IPS-18c (cell line): ENCODE data around the gene LMAN1L.

Experiments
- H3K4me3 ChIP-seq: 2 replicates; pipeline ENCODE4 v1.7.0; 2013; ENCODE audit warnings: low read depth, mild to moderate bottlenecking, low read length, moderate library complexity; ENCODE audit not compliant: insufficient read depth
- H3K9me3 ChIP-seq: one replicate; pipeline ENCODE4 v1.6.1; 2013; ENCODE audit warnings: mild to moderate bottlenecking, low read length, moderate library complexity; ENCODE audit not compliant: control insufficient read depth, insufficient read depth

The LMAN1L gene

DNA sequence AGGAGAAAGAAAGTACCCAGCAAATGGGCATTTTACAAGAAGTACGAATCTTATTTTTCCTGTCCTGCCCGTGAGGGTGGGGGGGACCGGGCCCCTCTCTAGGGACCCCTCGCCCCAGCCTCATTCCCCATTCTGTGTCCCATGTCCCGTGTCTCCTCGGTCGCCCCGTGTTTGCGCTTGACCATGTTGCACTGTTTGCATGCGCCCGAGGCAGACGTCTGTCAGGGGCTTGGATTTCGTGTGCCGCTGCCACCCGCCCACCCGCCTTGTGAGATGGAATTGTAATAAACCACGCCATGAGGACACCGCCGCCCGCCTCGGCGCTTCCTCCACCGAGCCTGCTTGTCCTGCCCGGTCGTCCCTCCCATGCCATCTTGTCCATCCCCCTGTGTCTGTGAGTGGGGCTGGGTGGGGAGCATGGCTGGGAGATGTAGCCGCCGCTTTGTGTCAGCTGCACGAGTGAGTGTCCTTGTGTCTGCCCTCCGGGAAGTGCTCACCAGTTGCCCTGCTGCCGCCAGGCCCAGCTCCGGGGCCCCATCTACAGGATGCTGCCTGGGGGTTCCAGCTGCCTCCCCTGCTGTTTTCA, 9.7 kb upstream of the LMAN1L start:
- H3K4me3 ChIP-seq: no peak overlapping the region
- peaks cover 2% of the 10 kb centered on the region for H3K9me3 ChIP-seq

DNA sequence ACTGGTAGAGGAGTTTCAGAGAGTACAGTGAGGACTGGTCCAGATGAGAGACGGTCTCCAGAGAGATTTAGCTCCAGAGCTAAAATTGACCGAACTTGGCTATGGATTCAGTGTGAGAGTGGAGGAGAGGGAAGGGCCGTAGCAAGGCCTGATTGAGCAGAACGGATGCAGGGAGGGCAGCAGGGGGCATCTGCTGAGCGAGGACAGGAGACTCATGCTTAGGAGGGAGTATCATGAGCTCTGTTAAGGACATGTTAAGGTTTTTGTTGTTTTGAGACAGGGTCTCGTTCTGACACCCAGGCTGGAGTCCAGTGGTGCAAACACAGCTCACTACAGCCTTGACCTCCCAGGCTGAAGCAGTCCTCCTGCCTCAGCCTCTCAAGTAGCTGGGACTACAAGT, 7.7 kb upstream of the LMAN1L start:
- H3K9me3 ChIP-seq: peaks cover 2% of the 10 kb centered on the region
- no peak overlapping the region for H3K4me3 ChIP-seq

DNA sequence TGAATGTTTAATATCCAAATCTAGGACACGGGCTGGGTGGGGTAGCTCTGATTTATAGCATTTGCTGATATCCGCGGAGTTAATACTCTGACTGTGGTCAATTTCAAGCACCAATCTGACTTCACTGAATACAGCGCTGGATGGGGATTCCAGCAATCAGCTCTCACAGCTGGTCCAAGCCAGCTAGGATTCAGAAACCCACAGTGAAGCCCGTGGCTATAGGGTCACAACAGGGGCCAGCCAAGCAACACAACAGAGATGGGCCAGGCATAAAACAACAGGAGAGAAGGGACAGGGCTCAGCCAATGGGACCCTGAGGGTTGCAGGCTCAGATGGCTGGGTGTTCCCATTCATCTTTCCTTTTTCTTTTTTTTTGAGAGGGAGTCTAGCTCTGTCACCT, 5.4 kb upstream of the LMAN1L start:
- Histone ChIP-seq H3K4me3 (no peak overlapping the region), H3K9me3 (peaks cover 2% of the 10 kb centered on the region)

DNA sequence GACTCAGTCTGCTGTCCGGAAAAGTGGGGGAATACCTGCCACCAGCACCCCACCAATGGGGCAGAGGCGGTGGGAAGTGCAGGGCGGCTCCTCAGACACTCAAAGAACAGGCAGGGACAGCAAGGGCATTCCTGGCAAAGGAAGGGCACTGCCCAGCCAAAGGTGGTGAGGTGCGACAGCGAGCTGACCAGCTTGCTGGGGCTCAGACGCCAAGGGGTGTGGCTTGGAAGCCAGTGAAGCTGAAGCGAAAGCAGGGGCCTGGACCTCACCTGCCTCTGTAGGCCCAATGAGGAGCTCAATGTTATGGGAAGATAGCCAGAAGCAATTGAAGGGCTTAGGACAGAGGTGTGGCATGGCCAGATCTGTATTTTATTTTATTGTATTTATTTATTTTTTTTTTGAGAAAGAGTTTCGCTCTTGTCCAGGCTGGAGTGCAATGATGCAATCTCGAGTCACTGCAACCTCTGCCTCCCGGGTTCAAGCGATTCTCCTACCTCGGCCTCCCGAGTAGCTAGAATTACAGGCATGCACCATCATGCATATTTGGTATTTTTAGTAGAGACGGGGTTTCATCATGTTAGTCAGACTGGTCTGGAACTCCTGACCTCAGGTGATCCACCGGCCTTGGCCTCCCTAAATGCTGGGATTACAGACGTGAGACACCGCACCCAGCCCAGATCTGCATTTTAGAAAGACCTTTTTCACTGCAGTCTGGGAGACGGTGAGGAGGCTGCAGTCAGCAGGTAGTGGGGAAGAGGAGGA, 4.4 kb upstream of the LMAN1L start:
- Histone ChIP-seq H3K9me3 (peaks cover 2% of the 10 kb centered on the region), H3K4me3 (no peak overlapping the region)

DNA sequence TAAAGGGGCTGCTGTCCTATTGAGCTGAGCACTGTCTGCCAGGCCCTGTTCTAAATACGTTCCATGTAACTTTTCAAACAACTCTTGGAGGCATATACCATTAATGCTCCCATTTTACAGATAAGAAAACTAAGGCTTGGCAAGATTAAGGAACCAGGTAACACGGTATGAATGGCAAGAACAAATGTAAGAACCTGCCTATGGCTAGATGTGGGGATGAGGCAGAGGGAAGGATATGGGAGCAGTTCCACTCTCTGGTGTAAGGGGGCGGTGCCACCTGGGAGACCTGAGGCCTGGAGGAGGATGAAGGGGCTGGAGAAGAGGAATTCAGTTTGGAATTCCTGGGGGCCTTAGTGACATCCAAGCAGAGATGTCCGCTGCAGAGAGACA, 3.8 kb upstream of the LMAN1L start:
- H3K4me3 ChIP-seq: no peak overlapping the region
- H3K9me3 ChIP-seq: peaks cover 2% of the 10 kb centered on the region

DNA sequence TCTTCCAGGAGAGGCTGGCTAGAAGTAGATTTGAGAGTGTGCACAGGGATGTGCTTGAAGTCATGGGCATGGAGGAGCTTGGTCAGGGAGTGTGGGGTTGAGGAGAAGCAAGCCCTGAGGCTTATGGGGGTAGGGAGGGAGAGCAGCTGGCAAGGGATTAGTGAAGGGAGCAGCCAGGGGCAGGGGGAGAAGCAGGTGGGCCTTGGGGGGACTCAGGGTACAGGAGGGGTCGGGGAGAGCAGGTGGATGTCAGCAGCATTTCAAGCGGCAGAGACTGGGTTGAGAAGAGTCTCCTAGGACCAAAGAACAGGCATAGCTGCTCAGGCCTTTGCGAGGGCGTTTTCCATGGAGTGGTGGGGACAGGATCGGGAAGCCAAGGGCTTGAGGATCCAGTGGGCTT, 3.4 kb upstream of the LMAN1L start:
- H3K4me3 ChIP-seq: no peak overlapping the region
- peaks cover 2% of the 10 kb centered on the region for H3K9me3 ChIP-seq

DNA sequence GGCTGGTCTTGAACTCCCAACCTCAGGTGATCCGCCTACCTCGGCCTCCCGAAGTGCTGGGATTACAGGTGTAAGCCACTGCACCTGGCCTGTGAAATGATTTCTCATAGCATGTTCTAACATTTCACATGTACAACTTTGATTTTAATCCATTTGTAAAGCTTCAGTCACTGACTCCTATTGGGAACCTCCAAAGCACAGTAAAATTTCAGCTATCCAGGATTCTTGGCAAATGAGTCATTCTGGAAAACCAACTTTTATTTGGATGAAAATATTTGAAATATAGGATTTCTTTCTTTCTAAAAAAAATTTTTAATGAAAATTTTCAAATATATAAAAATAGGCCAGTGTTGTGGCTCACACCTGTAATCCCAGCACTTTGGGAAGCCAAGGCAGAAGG, 2.7 kb upstream of the LMAN1L start:
- no peak overlapping the region for H3K4me3 ChIP-seq
- H3K9me3 ChIP-seq: peaks cover 2% of the 10 kb centered on the region

DNA sequence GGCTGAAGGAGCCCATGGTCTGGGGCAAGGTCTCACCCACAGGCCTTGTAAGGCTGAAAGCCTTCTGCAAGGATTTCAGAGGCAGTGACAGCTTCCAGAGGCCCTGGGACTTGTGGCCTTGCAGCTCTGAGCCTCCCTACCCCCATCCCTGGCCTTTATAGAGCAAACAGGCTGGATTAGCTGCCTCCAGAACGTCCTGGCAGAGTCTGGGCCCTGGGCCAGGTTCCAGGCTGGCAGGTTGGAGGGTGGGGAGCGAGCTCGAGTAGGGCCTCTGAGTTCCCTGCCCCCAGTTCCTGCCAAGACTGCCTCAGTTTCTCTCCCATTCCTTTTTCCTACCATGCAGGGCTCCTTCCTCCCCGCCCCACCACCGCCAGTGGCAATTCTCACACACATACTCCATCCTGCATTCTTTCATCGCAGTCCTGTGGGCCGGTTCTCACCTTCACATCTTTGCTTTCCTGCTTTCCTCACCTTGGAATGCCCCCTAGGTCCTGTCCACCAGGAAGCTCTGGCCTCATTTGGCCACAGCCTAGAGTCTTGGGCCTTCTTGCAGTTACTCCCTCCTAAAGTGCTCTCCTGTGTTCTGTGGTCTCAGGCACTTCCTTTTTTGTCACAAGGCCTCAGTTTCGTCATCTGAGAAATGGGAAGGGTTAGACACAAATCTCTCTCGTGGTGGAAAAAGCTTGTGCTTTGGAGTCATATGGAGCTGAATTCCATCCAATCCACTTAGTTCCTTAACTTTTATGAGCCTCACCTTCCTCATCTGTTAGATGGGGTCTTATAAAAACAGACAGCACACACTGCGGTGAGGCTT, 2.7 kb downstream of the LMAN1L start:
- Histone ChIP-seq H3K9me3 (peaks cover 2% of the 10 kb centered on the region), H3K4me3 (no peak overlapping the region)

DNA sequence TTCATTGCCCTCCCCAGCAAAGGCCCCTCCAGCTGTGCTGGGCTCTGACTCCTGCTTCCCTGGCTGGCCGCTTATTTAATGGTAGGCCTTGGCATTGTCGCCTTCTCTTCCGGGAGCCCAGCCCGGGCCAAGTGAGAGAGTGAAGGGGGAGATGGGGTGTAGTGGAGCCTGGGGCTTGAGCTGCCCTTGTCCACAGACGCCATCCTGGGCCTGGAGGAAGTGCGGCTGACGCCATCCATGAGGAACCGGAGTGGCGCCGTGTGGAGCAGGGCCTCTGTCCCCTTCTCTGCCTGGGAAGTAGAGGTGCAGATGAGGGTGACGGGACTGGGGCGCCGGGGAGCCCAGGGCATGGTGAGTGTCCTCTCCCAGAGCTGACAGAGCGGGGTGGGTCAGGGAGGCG, 3.3 kb downstream of the LMAN1L start:
- Histone ChIP-seq H3K4me3 (no peak overlapping the region), H3K9me3 (peaks cover 2% of the 10 kb centered on the region)

DNA sequence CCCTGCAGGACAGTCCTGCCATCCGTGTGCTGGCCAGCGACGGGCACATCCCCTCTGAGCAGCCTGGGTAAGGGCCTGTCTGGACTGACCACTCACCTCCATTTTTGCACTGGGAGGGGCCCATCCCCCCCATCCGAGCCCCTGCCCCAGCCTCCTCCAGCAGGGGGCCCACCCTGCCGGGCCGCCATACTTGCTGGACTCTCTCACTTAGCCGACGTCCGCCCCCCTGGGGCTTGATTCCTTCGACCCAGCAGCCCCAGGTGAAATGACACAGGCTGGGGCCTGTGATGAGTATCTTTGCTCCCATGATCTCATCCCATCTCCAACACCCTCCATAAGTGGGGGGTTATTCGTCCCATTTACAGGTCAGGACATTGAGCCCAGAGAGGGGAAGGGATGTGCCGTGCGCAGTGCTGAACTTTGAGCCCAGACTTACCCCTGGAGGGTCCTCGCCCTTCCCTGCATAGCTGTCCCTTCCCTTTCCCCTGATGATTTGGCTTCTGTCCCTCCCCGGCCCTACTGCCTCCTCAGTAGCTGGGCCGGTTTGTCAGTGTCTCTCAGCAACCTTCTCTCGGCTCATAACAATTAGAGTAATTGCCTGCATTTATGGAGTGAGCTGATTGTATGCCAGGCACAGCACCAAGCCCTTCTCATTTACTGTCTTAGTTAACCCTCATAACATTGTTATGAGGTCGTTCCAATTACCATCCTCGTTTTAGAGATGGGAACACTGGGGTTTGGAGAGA, 4.2 kb downstream of the LMAN1L start:
- H3K9me3 ChIP-seq: peaks cover 2% of the 10 kb centered on the region

DNA sequence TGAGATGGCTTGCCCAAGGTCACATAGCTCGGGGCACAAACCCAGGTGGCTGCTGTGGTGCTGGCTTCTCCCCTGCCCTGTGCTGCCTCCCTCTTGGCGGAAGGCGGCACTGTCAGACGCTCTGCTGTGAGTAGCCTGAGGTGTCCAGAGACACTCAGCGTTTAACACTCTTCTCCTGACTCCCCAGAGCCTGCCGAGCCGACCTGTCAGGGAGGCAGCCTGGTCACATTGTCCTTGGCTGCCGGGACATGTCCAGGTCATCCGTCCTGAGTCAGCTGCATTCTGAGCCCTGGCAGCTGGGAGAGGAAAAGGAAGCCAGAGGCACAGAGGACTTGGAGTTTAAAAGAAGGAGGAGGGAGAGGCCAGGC, 4.7 kb downstream of the LMAN1L start:
- Histone ChIP-seq H3K9me3 (peaks cover 2% of the 10 kb centered on the region), H3K4me3 (no peak overlapping the region)

More for the DNA sequence above, 4.2 kb downstream of the LMAN1L start:
- no peak overlapping the region for H3K4me3 ChIP-seq

DNA sequence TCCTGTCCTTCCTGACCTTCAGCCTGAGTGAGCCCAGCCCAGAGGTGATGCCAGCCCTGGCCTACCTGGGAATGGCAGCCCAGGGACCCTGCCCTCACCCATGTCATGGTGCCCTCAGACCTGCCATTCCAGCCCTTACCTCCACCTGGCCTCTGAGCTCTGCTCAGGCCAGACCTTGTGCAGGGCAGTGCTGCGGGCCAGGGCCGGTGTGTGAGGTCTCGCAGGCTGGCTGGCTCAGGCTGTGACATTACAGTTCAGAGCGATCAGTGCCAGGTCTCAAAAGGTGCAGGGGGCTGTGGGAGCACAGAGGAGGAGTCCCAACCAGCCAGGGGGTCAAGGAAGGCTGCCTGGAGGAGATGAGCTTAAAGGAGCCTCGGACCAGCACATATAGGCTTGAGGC, 7.4 kb downstream of the LMAN1L start:
- peaks cover 2% of the 10 kb centered on the region for H3K9me3 ChIP-seq
- H3K4me3 ChIP-seq: no peak overlapping the region

DNA sequence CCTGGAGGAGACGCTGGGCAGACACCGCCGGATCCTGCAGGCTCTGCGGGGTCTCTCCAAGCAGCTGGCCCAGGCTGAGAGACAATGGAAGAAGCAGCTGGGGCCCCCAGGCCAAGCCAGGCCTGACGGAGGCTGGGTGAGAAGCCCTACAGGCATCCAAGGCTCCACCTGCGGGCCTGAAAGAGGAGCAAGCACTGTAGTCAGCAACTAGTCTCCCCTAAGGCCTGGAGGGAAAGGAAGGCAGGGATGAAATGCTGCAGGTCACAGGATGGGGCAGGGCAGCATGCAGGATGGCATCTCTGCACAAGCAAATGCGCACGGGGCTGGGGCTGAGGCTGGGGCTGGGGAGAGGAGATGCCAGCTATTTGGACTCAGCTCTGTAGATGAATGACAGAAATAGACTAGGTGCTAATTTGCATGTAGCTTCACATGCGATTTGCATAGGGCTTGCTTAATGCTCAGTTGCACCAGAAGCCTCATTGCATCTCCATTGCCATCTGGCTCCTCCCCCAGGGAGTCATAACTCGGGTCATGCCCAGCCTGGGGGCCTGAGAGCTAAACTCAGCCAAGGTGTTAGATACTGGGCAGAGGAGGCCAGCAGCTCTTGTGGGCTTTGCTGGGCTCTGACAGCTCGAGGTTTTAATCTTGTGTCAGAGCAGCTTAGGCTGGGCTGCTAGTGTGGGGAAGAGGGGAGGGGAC, 8.6 kb downstream of the LMAN1L start:
- H3K9me3 ChIP-seq: peaks cover 2% of the 10 kb centered on the region
- no peak overlapping the region for H3K4me3 ChIP-seq

DNA sequence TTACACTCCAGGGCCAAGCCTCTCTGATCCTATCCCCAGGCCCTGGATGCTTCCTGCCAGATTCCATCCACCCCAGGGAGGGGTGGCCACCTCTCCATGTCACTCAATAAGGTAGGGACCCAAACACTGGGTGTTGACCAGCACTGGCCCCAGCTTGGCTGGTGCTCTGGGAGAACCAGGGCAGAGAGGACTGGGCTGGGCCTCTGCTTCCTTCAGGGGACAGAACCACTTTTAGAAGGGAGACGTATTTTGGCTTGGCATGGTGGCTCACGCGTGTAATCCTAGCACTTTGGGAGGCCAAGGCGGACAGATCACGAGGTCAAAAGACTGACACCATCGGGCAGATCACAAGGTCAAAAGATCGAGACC, 9.1 kb downstream of the LMAN1L start:
- Histone ChIP-seq H3K4me3 (no peak overlapping the region), H3K9me3 (peaks cover 2% of the 10 kb centered on the region)

DNA sequence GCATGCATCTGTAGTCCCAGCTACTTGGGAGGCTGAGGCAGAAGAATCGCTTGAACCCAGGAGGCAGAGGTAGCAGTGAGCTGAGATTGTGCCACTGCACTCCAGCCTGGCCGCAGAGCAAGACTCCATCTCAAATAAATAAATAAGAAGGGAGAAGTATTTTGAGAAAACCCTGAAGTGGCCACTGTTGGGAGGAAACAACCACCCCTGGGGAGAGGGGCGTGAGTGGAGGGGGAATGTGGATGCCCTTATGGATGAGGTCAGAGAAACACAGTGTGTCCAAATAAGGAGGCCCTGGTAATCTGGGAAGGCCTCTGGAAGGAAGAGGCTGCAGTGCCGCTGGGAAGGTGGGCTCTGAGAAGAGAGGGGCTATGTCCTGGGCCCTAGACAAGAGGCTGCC, 9.6 kb downstream of the LMAN1L start:
- H3K9me3 ChIP-seq: peaks cover 2% of the 10 kb centered on the region
- no peak overlapping the region for H3K4me3 ChIP-seq

DNA sequence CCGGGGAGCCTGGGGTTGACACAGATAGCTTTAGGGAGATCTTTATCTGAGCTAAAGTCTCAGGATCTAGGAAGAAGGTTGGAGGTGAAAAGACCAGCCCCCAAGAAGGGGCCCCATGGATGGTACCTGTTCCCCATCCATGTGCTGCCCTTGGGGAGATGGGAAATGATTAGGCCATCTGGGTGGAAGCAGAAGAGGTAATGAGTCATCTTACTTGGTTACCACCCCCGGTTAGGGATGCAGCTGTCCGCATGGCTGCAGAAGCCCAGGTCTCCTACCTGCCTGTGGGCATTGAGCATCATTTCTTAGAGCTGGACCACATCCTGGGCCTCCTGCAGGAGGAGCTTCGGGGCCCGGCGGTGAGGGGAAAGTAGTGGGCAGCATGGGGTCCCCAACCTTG, 10.7 kb downstream of the LMAN1L start:
- peaks cover 2% of the 10 kb centered on the region for H3K9me3 ChIP-seq
- H3K4me3 ChIP-seq: no peak overlapping the region

DNA sequence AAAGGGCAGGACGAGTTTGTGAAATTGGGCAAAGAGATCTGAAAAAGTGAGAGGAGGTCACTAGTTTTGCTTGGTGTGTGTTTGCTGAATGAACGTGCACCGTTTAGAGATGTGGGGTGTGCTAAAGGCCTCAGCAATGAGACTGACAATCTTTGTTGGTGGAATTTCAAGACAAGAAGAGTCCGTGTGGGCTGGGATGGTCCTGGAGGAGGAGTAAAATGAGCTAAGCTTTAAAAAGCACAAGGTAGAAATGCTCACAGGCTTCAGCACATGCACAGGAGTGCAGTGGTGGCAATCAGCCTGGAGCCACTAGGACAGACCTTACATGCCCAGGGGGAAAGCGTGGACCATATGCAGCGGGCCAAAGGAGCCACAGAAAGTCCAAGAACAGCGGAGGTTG, 12.3 kb downstream of the LMAN1L start:
- no peak overlapping the region for H3K4me3 ChIP-seq
- no peaks in the 10 kb centered on the region for H3K9me3 ChIP-seq
